ENCODE results near the gene FBL.

The FBL gene

GRCh38 chr19:39867952-39868351 lies 21.8 kb upstream of the FBL start:
- no peaks in the 10 kb centered on the region for H3K9me3 Mint-ChIP-seq
- H3K27ac Mint-ChIP-seq = no peak overlapping the region
- H3K36me3 Mint-ChIP-seq (ENCODE audit: low read depth) = no peaks in the 10 kb centered on the region

GRCh38 chr19:39867133-39867532 lies 21.0 kb upstream of the FBL start:
- Mint-ChIP-seq H3K4me3 (no peak overlapping the region), H3K27me3 (ENCODE audit: low read depth, poor library complexity) (peaks cover 31% of the 10 kb centered on the region), H3K4me1 (peaks cover 8% of the 10 kb centered on the region), H3K27ac (no peak overlapping the region), H3K36me3 (ENCODE audit: low read depth) (no peaks in the 10 kb centered on the region), H3K9me3 (no peaks in the 10 kb centered on the region)
- TF ChIP-seq CTCF (IDR thresholded peaks at IDR 0.05) = no peak
- DNase-seq = no peak

More at GRCh38 chr19:39867952-39868351, 21.8 kb upstream of the FBL start:
- TF ChIP-seq CTCF (IDR thresholded peaks at IDR 0.05) = no peak
- H3K4me1 Mint-ChIP-seq = peaks cover 8% of the 10 kb centered on the region
- no peak for DNase-seq
- H3K4me3 Mint-ChIP-seq = no peak overlapping the region
- peaks cover 25% of the 10 kb centered on the region for H3K27me3 Mint-ChIP-seq (ENCODE audit: low read depth, poor library complexity)

GRCh38 chr19:39865953-39866352 lies 19.8 kb upstream of the FBL start:
- peaks cover 8% of the 10 kb centered on the region for H3K4me1 Mint-ChIP-seq
- TF ChIP-seq CTCF (IDR thresholded peaks at IDR 0.05) = no peak
- H3K4me3 Mint-ChIP-seq = no peak overlapping the region
- H3K27ac Mint-ChIP-seq = no peak overlapping the region
- H3K36me3 Mint-ChIP-seq (ENCODE audit: low read depth) = no peaks in the 10 kb centered on the region
- no peaks in the 10 kb centered on the region for H3K9me3 Mint-ChIP-seq
- DNase-seq = no peak
- H3K27me3 Mint-ChIP-seq (ENCODE audit: low read depth, poor library complexity) = peaks cover 34% of the 10 kb centered on the region

GRCh38 chr19:39865186-39865585 lies 19.0 kb upstream of the FBL start:
- no peak overlapping the region for H3K4me3 Mint-ChIP-seq
- no peak for DNase-seq
- no peak overlapping the region for H3K27ac Mint-ChIP-seq

GRCh38 chr19:39864118-39864517 lies 17.9 kb upstream of the FBL start:
- Mint-ChIP-seq H3K4me1 (no peaks in the 10 kb centered on the region), H3K9me3 (no peaks in the 10 kb centered on the region), H3K4me3 (no peak overlapping the region), H3K36me3 (ENCODE audit: low read depth) (no peaks in the 10 kb centered on the region), H3K27ac (no peak overlapping the region), H3K27me3 (ENCODE audit: low read depth, poor library complexity) (peaks cover 30% of the 10 kb centered on the region)
- TF ChIP-seq CTCF (IDR thresholded peaks at IDR 0.05) = no peak
- no peak for DNase-seq

More at GRCh38 chr19:39865186-39865585, 19.0 kb upstream of the FBL start:
- Mint-ChIP-seq H3K36me3 (ENCODE audit: low read depth) (no peaks in the 10 kb centered on the region), H3K27me3 (ENCODE audit: low read depth, poor library complexity) (peaks cover 34% of the 10 kb centered on the region), H3K9me3 (no peaks in the 10 kb centered on the region), H3K4me1 (peaks cover 5% of the 10 kb centered on the region)
- TF ChIP-seq CTCF (IDR thresholded peaks at IDR 0.05) = no peak

- no peak overlapping the region for H3K27ac Mint-ChIP-seq
- no peaks in the 10 kb centered on the region for H3K4me1 Mint-ChIP-seq
- H3K27me3 Mint-ChIP-seq (ENCODE audit: low read depth, poor library complexity) = peaks cover 17% of the 10 kb centered on the region
- no peak for TF ChIP-seq CTCF (IDR thresholded peaks at IDR 0.05)
- no peaks in the 10 kb centered on the region for H3K36me3 Mint-ChIP-seq (ENCODE audit: low read depth)
- H3K4me3 Mint-ChIP-seq = peak overlapping the region; percentile 30
- H3K9me3 Mint-ChIP-seq = peaks cover 10% of the 10 kb centered on the region
- DNase-seq = peak; percentile 18
Measured at GRCh38 chr19:39858541-39858940, 12.4 kb upstream of the FBL start.

Data from nephron progenitor cell (in vitro differentiated cells).